GM12801 (cell line): ENCODE data around the gene IFI27L1.

ENCODE experiments used
- CTCF ChIP-seq: IDR thresholded peaks from one replicate; pipeline ENCODE4 v1.5.1; 2011; ENCODE audit warnings: control low read depth; ENCODE audit not compliant: insufficient read length; ENCODE audit errors: extremely low read depth

IFI27L1 gene

DNA sequence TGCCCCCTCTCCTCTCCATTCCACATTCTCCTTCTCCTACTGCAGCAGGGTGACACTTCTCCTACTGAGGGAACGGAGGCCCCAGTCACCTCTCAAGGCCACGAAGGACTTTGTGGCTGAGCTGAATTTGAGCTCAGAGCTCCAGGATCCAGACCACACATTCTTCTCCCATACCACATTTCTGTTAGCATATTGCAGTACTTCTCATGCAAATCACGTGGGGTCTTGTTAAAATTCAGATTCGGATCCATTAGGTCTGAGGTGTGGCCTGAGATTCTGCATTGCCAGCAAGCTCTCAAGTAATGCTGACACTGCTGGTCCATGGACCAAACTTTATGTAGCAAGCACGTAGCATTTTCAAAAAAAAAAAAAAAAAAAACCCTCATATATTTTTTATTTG lies 57.9 kb downstream of the IFI27L1 start:
- no peak for TF ChIP-seq CTCF

DNA sequence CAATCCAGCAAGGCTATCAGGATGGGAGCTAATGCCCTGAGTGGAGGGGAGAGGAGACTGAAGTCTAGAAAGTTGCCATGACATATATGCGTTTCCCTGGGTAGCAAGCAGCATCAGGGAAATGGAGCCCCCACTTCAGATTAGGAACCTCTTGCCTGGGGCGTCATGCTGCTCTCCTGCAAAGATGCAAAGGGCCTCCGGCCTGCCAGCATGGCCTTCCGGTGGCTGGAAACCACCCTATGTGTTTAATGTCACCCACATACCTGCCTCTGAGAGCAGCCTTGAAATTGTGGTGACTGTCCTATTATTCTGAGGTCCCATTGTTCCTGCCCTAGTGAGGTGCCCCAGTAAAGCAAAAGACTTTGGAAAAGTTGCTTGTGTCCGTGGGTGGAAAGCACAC lies 58.3 kb downstream of the IFI27L1 start:
- no peak for TF ChIP-seq CTCF

- no peak for TF ChIP-seq CTCF
Measured at GRCh38 chr14:94142247-94142646, 61.1 kb downstream of the IFI27L1 start.

GRCh38 chr14:94142836-94143235 lies 61.7 kb downstream of the IFI27L1 start:
- no peak for TF ChIP-seq CTCF

GRCh38 chr14:94143239-94143638 lies 62.1 kb downstream of the IFI27L1 start:
- no peak for TF ChIP-seq CTCF

DNA sequence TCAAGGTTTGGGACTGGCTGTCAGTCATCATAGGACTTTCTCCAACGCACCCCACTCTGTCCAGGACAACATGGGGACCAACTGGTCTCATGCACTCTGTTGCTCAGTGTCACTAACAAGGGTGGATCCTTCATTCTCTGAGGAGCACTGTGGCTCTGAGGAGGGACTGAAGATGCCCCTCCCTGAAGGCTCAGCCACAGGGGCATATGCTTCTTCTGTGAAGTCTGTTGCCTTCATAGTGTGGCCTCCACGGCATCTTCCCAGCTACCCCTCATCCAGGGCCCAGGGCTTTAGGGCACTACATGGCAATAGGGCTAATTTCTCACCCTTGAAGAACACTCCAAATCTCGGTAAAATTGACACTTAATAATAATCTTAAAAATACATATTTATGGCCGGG lies 62.6 kb downstream of the IFI27L1 start:
- TF ChIP-seq CTCF, result no peak

DNA sequence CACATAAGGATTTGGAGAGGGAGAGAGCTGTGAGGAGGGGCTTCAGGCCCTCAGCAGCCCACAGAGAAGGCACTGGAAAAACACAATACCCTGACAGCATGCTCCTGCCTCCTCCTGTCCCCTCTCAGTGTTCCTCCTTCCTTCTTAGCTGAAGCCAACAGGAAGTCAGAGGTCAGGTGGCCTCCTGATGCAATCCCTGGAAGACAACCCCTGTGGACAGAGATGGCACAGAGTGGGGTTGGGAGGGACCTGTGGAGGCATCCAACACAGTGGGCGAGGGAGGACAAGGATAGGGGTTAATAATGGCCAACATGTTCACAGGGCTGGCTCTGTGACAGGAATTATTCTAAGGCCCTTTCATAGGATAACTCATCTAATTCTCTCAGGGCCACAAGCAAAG lies 63.7 kb downstream of the IFI27L1 start:
- no peak for TF ChIP-seq CTCF
